ENCODE results near the gene CNN1. TPM values are rescaled to one million over a fixed set of nuclear protein-coding genes. Genes with fewer than 3 reads are reported as not detected.

CNN1 gene
- total RNA-seq, 4 donors from 2014 or later, result 267 to 1,727 (median 599) TPM

- TF ChIP-seq, protein P1, sequence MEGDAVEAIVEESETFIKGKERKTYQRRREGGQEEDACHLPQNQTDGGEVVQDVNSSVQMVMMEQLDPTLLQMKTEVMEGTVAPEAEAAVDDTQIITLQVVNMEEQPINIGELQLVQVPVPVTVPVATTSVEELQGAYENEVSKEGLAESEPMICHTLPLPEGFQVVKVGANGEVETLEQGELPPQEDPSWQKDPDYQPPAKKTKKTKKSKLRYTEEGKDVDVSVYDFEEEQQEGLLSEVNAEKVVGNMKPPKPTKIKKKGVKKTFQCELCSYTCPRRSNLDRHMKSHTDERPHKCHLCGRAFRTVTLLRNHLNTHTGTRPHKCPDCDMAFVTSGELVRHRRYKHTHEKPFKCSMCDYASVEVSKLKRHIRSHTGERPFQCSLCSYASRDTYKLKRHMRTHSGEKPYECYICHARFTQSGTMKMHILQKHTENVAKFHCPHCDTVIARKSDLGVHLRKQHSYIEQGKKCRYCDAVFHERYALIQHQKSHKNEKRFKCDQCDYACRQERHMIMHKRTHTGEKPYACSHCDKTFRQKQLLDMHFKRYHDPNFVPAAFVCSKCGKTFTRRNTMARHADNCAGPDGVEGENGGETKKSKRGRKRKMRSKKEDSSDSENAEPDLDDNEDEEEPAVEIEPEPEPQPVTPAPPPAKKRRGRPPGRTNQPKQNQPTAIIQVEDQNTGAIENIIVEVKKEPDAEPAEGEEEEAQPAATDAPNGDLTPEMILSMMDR (IDR thresholded peaks at IDR 0.05), result peak in 1 of 4 experiments; percentile 20
- no peak for TF ChIP-seq POLR2A (IDR thresholded peaks at IDR 0.05)
- peak; percentile 96 to 97 for DNase-seq
- no peaks in the 10 kb centered on the region for H3K4me1 ChIP-seq
These were observed 33.6 kb upstream of the CNN1 start for GRCh38 chr19:11505032-11505503.

GRCh38 chr19:11505504-11506100 is 33.0 kb upstream of the CNN1 start, which contains the start of gene ZNF653:
Gene ZNF653, minus strand, starts transcription at chr19:11505839. Its CDS starts 53 bp downstream, at chr19:11505786.
- peak within 1 kb of the TSS; percentile 50 to 89 for H3K4me3 ChIP-seq
- peak; percentile 94 to 95 for DNase-seq
- intact Hi-C loops (cut with DNase I; ENCODE audit: low total_unique reads), result loop anchor here (10.0 kb wide), 1 partner anchor 211 kb away; the partner anchor contains the start of gene TSPAN16
- no peaks in the 10 kb centered on the region for H3K36me3 ChIP-seq
- no peaks in the 10 kb centered on the region for H3K27me3 ChIP-seq
- H3K4me1 ChIP-seq, result no peaks in the 10 kb centered on the region
- H3K27ac ChIP-seq, result peak within 1 kb of the TSS; percentile 87 to 98
- peak; percentile 23 to 69 for TF ChIP-seq POLR2A (IDR thresholded peaks at IDR 0.05)
- TF ChIP-seq, protein P1 (IDR thresholded peaks at IDR 0.05), result no peak
- H3K9me3 ChIP-seq, result no peaks in the 10 kb centered on the region

More at GRCh38 chr19:11505032-11505503, 33.6 kb upstream of the CNN1 start:
- H3K36me3 ChIP-seq, result no peaks in the 10 kb centered on the region
- H3K9me3 ChIP-seq, result no peaks in the 10 kb centered on the region
- H3K27ac ChIP-seq, result peak overlapping the region; percentile 87 to 98
- peak overlapping the region; percentile 50 to 89 for H3K4me3 ChIP-seq
- H3K27me3 ChIP-seq, result no peaks in the 10 kb centered on the region
- intact Hi-C loops (cut with DNase I; ENCODE audit: low total_unique reads), result loop anchor here (10.0 kb wide), 1 partner anchor 210 kb away; the partner anchor contains the start of gene TSPAN16

GRCh38 chr19:11506101-11506555 is 32.5 kb upstream of the CNN1 start:
- H3K4me3 ChIP-seq, result peak overlapping the region; percentile 50 to 89

GRCh38 chr19:11506967-11507366 is 31.7 kb upstream of the CNN1 start:
- Histone ChIP-seq H3K36me3 (no peaks in the 10 kb centered on the region), H3K27me3 (no peaks in the 10 kb centered on the region), H3K4me1 (no peaks in the 10 kb centered on the region), H3K27ac (no peak overlapping the region), H3K4me3 (no peak overlapping the region), H3K9me3 (no peaks in the 10 kb centered on the region)
- intact Hi-C loops (cut with DNase I; ENCODE audit: low total_unique reads), result loop anchor here (10.0 kb wide), 1 partner anchor 212 kb away; the partner anchor contains the start of gene TSPAN16
- TF ChIP-seq POLR2A (IDR thresholded peaks at IDR 0.05), result no peak
- TF ChIP-seq, protein P1 (IDR thresholded peaks at IDR 0.05), result no peak
- DNase-seq, result no peak

More at GRCh38 chr19:11506101-11506555, 32.5 kb upstream of the CNN1 start:
- peak overlapping the region; percentile 87 to 98 for H3K27ac ChIP-seq
- no peaks in the 10 kb centered on the region for H3K9me3 ChIP-seq
- no peaks in the 10 kb centered on the region for H3K4me1 ChIP-seq
- TF ChIP-seq, protein P1 (IDR thresholded peaks at IDR 0.05), result no peak
- no peak for TF ChIP-seq POLR2A (IDR thresholded peaks at IDR 0.05)
- no peaks in the 10 kb centered on the region for H3K36me3 ChIP-seq
- no peaks in the 10 kb centered on the region for H3K27me3 ChIP-seq
- DNase-seq, result peak in 1 of 2 donors; percentile 42
- intact Hi-C loops (cut with DNase I; ENCODE audit: low total_unique reads), result loop anchor here (10.0 kb wide), 1 partner anchor 211 kb away; the partner anchor contains the start of gene TSPAN16
